HG03442 (cell line): ENCODE measurements around the gene MLF1.
"Not testable (repeated sequence)": the region's sequence is repeated elsewhere in the genome, so short reads cannot be mapped to it uniquely, and the experiment has no call there.

ENCODE experiments used
- ATAC-seq: cut with Tn5 transposase; IDR thresholded peaks from one replicate; pipeline ENCODE4 v1.9.1; 2021; ENCODE audit warnings: mild to moderate bottlenecking, moderate library complexity; ENCODE audit not compliant: unreplicated experiment

Gene MLF1

DNA sequence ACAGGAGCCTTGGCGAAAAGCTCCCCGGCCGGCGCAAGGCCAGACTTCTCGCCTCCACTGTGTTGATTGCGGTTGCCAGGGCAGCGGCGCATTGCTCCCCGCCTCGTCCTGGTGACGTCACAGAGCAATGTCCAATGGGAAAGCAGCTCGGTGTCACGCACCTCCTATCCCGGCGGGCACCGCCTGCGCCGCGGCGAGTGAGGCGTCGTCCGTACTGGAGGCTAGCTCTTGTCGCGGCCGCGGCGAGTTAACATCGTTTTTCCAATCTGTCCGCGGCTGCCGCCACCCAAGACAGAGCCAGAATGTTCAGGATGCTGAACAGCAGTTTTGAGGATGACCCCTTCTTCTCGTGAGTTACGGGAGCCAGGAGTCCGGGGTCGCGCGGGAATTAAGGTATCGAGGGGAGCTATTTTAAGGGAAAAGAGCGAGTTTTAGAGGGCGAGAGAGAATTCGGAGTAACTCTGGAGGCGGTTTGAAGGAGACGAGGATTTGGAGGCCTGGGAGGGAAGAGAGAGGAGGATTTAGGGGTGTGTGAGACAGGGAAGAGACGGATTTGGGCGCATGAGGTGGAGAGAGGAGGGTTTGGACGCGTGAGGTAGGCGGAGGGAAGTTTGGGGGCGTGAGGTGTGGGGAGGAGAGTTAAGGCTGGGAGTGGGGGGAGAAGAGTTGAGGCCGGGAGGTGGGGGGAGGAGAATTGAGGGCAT lies at the start of gene MLF1:
Gene MLF1, plus strand, starts transcription at position 196 of the 704 bp plus-strand sequence. Its CDS starts 107 bp downstream, at position 303.
- ATAC-seq: peak; percentile 100

GRCh38 chr3:158522221-158523136 lies 48.5 kb upstream of the MLF1 start:
- ATAC-seq: no peak

- no peak for ATAC-seq
Measured at GRCh38 chr3:158528076-158528674, 42.8 kb upstream of the MLF1 start.

GRCh38 chr3:158531334-158531733 lies 39.7 kb upstream of the MLF1 start:
- no peak for ATAC-seq

DNA sequence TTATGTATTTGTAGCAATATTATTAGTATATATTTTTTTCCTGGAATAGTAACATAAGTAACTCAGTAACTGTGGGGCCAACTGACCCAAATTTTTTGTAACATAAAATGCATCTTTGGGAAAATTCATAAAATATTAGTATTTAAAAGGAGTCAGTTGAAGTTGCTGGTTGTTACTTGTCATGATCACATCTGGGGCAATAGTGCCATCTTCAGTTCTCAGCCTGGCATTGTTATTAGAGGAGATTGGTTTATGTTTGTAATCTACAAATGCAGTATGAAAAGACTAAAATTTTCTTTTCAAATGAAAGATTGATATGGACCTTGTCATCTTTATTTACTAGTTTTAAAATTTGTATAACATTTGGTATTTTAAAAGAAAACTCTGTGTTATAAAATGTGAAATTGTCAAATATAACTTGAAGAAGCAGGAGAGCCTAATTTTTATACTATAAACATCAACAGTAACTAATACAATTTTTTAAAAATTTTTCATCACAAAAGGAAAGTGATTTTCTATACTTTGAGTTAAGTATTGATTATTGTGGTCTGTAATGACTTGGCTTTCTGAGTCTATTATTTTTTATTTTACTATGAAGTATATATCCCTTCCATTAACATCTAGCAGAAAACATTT lies 38.8 kb upstream of the MLF1 start:
- ATAC-seq: no peak

DNA sequence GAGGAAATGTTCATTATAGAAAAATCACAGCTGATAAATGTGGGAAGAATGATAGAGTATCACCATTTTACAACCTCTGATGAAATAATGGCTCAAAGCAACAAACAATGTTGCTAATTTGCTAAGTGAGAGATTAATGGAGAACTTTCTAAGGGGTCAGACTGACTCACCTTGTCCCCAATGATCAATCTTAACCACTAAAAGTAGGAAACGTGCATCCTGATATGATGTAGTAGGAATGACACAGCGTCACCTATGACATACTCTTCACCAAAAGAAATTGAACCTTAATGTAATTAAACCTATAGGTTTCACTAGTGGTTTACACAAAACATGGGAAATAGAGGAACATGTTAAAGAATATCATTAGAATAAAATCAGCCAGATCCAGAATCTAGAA lies 35.1 kb upstream of the MLF1 start:
- ATAC-seq: no peak

GRCh38 chr3:158539414-158540014 lies 31.5 kb upstream of the MLF1 start:
- ATAC-seq: peak; percentile 47

- no peak for ATAC-seq
Measured at GRCh38 chr3:158540066-158540465, 30.9 kb upstream of the MLF1 start.

DNA sequence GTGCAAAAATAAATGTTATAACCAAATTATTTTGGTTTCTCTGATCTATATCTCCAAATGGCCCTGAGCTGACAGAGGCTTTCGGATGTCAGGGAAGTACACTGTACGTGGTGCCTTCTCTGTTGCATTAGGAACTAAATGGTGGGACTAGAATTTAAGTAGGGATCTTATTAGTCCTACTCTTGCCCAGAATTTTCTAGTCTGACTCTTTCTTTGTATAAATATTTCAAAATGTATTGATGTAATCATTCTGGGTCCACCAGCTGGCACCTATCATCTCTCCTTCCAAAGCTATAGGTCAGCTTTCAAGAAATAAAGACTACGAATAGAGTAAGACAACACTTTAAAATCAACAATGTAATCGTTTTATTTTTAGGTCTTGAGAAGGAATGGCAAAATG lies 22.3 kb upstream of the MLF1 start:
- ATAC-seq: no peak

DNA sequence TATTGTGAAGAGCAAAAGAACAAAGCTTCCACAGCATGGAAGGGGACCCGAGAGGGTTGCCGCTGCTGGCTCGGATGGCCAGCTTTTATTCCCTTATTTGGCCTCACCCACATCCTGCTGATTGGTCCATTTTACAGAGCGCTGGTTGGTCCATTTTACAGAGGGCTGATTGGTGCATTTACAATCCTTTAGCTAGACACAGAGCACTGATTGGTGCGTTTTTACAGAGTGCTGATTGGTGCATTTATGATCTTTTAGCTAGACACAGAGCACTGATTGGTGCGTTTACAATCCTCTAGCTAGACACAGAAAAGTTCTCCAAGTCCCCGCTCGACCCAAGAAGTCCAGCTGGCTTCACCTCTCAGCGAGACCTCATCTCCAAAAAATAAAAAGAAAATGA lies 21.1 kb upstream of the MLF1 start:
- not testable (repeated sequence) for ATAC-seq

DNA sequence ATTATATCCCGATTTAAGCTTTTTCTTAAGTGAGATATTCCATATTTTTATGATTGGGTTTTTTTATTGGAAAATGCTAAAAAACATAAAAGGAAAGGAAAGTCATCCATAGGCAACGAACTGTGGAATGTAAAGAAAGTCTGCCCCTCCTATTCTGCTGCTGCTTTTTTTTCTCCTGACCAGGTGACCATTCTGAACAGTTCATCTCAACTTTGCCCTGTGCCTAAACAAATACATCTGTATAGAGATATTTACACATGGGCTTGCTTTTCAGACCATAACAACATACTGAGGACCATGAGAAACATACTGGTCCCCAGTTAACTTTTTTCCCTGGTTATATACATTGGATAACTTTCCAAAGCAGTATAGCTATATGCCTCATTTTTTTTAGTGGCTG lies 18.9 kb upstream of the MLF1 start:
- no peak for ATAC-seq

DNA sequence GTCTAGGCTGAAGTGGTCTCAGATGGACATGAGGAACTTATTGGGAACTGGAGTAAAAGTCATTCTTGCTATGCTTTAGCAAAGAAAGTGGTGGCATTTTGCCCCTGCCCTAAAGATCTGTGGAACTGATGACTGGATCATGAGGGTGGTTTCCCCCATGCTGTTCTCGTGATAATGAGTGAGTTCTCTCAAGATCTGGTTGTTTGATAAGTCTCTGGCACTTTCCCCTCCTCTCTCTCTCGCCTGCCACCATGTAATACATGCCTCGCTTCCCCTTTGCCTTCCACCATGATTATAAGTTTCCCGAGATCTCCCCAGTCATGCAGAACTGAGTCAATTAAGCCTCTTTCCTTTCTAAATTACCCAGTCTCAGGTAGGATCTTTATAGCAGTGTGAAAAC lies 11.5 kb upstream of the MLF1 start:
- no peak for ATAC-seq

DNA sequence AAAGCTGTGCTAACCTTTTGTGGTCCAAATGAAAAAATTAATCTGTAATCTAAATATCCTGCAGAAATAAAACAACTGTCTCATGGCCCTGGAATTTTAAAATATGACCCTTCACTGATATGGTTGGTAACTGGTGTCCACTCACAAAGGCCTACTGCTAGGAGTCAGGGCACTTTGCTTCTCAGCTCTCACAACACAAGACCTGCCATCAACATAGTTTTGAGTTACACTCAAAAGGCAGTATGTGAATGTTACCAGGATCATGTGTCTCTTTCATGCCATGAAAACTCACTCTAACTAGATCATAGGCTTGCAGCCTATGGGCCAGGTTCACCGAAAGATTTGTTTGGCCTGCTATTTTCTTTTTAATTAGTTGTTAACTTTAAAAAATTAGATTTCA lies 10.0 kb upstream of the MLF1 start:
- no peak for ATAC-seq

DNA sequence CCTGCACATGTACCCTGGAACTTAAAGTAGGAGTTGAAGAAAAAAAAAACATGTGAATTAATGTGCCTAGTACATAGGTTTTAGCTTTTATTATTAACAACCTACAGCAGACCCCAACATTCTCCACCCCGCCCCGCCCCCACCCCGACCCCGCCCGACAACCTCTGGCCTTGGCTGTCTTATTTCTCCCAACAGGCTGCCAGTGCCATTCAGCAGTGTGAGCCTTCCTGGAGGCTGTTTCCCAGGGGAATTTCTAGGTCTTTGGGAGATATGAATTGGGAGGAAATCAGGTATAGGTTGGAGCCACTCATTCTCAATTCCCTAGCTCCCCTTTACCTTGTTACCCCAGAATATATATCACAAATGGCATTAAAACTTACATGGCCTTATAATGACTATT lies 8.3 kb upstream of the MLF1 start:
- ATAC-seq: no peak

- no peak for ATAC-seq
Measured at GRCh38 chr3:158563076-158563475, 7.9 kb upstream of the MLF1 start.

DNA sequence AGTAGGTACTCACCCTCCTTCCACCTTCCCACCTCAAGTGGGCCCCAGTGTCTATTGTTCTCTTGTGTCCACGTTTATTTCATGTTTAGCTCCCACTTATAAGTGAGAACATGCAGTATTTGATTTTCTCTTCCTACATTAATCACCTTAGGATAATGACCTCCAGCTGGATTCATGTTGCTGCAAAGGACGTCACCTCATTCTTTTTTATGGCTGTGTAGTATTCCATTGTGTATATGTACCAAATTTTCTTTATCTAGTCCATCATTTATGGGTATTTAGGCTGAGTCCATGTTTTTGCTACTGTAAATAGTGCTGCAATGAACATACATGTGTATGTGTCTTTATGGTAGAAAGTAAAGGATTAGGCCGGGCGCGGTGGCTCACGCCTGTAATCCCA lies 5.9 kb upstream of the MLF1 start:
- ATAC-seq: no peak

GRCh38 chr3:158568784-158569183 lies 2.2 kb upstream of the MLF1 start:
- no peak for ATAC-seq

GRCh38 chr3:158569794-158570193 lies 1.2 kb upstream of the MLF1 start:
- no peak for ATAC-seq

GRCh38 chr3:158571969-158572765 lies 1.2 kb downstream of the MLF1 start:
- ATAC-seq: no peak

DNA sequence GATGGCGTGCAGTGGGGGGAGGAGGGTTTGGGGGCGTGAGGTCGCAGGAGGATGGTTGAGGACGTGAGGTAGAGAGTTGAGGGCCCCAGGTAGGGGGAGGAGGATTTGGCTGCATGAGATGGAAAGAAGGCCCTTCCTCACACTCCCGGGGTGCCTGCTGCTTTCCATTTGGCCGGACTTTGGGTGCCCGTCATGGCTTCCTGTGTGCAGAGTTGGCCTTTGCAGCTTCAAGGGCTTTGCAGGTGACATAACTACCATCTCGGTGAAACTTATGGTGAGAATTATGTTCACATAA lies 1.7 kb downstream of the MLF1 start:
- no peak for ATAC-seq
